Anterior cingulate cortex (tissue), 58 donors: Measurements from ENCODE around the gene UGT3A2.

Experiments
- DNase-seq, 58 donors: peaks; one replicate each; lab custom pipeline; 2025; lab: John Stamatoyannopoulos, UW

UGT3A2 gene

GRCh38 chr5:36066540-36067210 is at the start of gene UGT3A2:
Gene UGT3A2, minus strand, starts transcription at chr5:36066882. Its CDS starts 93 bp downstream, at chr5:36066789.
- DNase-seq: no peak

- DNase-seq: no peak
Measured at GRCh38 chr5:36111238-36111637, 44.6 kb upstream of the UGT3A2 start.

DNA sequence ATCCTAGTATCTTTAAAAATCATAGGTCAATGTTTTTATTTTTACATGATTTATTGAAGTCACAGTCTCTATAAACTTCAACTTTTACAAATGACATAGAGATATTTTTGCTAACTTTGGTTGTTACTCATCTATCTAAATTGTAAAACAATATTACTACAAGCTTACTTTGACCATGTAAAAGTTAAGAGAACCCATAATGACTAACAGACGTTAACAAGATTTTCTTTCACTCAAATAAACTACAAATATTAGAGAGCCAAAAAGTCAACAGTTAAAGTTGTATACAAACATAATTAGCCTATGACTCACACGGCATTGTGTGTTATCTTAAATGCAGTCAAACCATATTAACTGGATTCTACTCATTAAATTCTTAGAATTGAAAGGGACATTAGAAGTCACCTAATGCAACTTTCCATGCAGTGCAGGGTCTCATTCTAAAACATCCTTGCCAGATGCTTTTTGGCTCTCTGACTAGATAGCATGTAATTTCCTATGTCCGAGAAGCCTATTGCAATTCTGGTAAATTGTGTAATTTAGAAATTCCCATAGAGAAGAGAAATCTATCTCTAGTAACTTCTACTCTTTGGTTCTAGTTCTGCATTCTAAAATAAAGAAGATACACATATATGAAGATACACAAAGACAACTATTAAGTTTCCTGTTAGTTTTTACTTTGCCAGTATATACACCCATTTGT is 42.2 kb upstream of the UGT3A2 start:
- DNase-seq: no peak

GRCh38 chr5:36105819-36106218 is 39.1 kb upstream of the UGT3A2 start:
- no peak for DNase-seq

GRCh38 chr5:36099748-36100147 is 33.1 kb upstream of the UGT3A2 start:
- DNase-seq: no peak

GRCh38 chr5:36096486-36096885 is 29.8 kb upstream of the UGT3A2 start:
- no peak for DNase-seq

DNA sequence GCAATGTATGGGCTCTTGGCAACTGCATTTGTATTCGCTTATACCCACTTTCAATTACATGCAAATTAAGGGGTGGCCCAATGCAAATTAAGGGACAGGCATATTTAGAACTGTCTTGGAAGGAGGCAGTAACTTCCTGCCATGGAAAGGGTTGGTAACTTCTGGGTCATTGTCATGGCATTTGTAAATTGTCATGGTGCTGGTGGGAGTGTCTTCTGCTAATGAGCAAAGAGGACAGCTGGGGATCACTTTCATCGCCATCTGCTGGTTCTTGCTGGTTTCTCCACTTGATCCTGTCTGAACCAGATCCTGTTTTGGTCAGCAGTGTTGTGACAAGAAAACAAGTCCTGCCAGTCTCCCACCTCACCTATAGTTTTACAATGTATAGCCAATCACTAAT is 23.3 kb upstream of the UGT3A2 start:
- no peak for DNase-seq

GRCh38 chr5:36079200-36079781 is 12.6 kb upstream of the UGT3A2 start:
- peak in 10 of 58 donors; percentile 1 to 24 (median 5) for DNase-seq

DNA sequence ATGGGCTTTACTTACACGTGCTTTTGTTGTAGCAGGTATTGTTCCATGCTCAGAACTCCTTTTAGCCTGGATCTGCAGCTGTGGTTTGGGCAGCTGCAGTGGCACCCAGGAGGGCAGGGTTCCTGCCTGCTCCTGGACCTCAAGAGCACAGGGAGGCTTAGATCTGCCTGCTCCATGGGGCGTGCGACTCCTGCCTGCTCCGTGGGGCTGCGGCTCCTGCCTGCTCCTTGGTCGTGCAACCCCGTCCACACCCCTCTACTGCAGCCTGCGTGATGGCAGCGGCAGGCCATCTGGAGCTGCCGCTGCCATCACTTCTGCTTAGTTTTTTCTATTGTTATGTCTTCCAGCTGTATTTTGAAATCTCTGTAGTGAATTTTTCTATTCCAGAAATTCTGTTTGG is 11.7 kb upstream of the UGT3A2 start:
- no peak for DNase-seq

- no peak for DNase-seq
Measured at GRCh38 chr5:36073595-36074216, 7.0 kb upstream of the UGT3A2 start.

DNA sequence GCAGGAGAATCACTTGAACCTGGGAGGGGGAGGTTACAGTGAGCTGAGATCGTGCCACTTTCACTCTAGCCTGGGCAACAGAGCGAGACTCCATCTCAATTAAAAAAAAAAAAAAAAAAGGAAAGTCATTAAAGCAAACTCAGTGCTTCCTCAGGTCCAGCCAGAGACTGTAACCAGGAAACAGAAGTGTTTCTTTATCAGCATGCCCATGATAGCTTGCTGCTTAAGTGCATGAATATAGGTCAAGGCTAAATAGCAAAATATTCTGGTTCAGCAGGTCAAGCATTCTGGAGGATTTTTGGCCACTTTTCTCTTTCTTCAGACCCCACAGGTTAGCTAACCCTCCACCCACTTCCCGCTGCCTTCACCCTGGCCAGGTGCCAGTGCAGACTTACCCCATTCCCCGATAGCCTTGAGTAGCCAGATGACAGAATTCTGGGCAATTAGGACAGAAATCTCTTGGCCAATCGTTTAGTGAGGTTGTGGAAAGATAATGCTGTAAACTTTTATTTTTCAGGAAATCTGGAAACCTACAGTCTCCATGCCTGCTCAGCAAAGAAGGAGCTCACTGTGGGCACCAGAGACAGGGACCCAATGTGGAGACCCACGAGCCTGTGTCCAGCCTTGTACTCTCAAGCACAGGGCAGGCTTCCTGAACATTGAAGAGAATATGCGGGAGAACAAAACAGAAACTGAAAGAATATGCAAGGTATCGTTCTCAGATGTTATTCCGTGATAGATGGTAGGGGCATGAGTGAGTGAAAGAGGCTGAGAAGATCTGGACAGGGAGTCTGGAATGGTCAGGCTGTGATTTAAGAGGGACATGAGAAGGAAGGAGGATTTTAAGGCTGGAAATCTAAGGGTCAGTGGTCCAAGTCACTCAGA is 4.2 kb upstream of the UGT3A2 start:
- DNase-seq: no peak

DNA sequence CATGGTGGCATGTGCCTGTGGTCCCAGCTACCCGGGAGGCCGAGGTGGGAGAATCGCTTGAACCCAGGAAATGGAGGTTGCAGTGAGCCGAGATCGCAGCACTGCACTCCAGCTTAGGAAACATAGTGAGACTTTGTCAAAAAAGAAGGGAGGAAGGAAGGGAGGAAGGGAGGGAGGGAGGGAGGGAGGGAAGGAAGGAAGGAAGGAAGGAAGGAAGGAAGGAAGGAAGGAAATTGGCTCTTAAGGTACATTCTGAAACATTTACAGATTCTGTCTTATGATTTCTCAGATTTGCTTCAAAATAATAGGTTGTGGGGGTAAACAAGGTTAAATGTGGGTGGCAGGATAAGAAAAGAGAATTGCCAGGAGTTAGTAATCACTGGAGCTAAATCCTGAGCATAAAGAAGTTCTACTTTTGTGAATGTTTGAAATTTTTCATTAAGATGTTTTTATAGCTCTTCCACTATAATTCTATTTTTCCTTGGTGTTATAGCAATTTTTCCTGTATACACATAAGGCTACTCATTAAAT is 2.1 kb upstream of the UGT3A2 start:
- DNase-seq: no peak

DNA sequence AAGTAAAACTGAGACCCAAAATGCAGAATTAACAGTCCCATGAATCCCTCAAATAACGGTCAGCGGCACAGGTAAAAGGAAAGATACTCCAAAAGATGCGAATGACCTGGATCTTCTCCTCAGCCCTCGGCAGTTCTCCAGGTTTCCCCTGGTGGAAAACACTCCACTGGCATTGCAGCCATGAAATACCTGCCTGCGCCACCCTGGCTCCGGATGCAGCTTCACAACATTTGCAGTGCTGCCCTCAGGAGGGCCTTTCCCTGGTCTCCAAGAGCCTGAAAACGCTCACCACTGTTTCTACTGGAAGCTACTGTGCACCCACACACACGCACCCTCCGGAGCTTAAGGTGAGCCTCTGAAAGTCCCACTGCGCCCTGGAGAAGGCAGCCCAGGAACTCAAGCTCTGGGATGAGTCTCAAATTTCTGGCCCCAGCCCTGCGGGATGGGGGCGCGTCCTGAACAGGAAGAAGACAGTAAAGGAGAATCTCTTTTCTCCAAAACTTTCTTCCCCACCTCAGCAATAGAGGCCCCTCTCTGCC is 612 bp downstream of the UGT3A2 start:
- no peak for DNase-seq

DNA sequence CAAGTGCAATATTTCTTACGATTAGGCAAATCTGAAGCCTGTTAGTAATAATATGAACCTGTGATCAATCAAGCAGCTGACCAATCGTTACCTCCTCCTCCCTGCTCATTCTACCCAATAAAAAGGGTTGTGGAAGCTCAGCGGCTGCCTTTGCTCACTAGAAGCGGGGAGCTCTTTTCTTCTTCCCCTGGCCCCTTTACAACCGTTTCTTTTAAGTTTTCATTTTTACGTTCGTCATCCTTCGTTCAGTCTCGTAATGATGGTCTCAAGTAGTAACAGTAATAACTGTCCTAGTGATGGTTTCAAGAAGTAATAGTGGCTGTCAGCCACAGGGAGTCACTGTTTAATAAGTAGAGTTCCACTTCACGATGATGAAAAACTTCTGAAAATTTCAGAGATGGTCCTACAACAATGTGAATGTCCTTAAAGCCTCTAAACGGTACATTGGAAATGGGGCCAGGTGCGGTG is 6.2 kb downstream of the UGT3A2 start:
- DNase-seq: no peak

DNA sequence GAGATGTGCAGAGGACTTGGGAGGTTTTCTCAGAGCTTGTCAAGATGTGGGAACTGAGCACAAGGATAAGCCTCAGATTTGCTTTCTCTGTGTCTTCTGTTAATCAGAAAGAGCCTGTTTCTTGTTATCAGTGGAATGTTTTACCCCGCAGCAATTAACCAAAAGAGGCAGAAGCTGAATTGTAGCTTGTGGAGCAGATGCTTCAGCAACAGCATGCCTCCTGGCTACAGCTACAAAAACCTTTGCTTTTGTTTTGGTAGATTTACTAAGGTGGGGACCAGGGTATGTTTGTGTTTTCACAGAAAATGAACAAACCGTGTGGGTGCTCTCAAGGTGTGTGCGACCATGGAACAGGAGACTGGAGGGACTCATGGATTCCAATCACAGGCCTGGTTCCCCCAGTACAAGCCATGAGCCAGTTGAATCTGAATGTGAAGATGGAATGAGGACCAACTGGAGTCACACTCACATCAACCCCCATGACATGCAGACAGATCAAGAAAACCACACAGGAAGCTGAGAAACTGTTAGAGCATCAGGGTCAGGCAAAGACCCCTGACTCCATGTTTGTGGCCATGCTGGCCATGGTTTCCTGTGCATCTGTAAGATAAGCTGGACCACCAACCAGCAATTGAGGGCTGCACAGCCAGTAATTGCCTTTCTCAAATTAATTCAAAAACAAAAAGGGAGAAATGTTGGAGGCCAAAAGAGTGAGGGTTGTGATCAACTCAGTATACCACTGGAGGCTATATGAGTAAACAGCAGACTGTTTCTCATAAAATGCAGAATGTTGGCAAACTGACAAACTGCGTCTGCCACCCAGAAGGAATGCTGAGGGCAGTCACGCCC is 6.9 kb downstream of the UGT3A2 start:
- no peak for DNase-seq

GRCh38 chr5:36058776-36059175 is 7.9 kb downstream of the UGT3A2 start:
- DNase-seq: no peak

GRCh38 chr5:36057386-36057785 is 9.3 kb downstream of the UGT3A2 start:
- DNase-seq: no peak

- DNase-seq: no peak
Measured at GRCh38 chr5:36056422-36056821, 10.3 kb downstream of the UGT3A2 start.

DNA sequence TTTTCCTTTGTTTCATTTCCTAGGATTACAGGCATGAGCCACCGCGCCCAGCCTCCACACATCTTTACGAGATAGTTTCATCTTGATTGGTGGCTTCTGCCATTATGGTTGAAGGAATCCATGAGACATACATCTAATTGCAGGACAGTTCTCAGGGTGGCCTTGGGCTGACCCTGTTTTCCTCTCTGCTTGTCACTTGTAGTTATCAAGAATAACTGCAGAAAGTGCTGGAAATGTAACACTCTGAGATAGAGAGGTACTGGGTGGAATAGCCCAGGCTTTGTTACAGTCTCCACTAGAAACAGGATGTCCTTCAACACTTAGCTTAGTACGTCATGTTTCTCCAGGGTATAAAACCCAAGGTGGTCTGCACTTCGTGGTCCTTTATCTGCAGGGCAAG is 10.7 kb downstream of the UGT3A2 start:
- DNase-seq: no peak
